ENCODE data around the gene RTN3.

Gene RTN3

GRCh38 chr11:63736864-63737263 lies 55.6 kb downstream of the RTN3 start:
- DNase-seq (ENCODE audit: low read depth in 1 of 2, low spot score in 1 of 2): no peak

GRCh38 chr11:63737718-63738117 lies 56.4 kb downstream of the RTN3 start:
- DNase-seq (ENCODE audit: low read depth in 1 of 2, low spot score in 1 of 2): no peak

- DNase-seq (ENCODE audit: low read depth in 1 of 2, low spot score in 1 of 2): peak; percentile 23 to 43
These were observed 57.5 kb downstream of the RTN3 start for GRCh38 chr11:63738720-63739360.

DNA sequence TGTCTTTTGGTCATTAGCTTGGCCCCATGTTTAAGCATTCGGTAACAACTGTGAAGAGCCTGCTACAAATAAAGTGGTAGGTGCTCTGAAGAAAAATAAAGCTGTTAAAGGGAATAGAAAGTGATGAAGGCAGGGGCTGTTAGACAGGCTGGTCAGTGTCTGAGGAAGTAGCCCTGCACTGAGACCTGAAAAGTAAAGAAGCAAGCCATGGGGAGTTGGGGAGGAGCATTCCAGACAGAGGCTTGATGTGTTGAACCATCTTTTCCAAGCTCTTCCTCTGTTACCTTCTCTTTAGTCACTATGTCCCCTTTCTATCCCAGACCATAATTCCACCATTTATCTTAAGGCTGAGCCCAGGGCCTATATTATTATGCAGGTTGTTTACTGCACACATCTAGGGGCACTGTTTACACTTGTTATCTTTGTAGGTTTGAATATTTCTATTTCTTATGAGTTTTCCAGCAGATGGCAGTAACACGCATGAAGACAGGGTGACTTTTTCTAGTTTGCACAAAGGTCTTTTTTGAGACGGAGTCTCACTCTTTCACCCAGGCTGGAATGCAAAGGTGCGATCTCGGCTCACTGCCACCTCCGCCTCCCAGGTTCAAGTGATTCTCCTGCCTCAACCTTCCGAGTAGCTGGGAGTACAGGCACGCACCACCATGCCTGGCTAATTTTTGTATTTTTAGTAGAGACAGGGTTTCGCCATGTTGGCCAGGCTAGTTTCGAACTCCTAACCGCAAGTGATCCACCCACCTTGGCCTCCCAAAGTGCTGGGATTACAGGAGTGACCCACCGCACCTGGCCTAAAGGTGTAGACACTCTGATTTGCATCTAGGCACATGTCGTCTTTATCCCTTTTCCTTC lies 64.2 kb downstream of the RTN3 start:
- DNase-seq (ENCODE audit: low read depth in 1 of 2, low spot score in 1 of 2): no peak

DNA sequence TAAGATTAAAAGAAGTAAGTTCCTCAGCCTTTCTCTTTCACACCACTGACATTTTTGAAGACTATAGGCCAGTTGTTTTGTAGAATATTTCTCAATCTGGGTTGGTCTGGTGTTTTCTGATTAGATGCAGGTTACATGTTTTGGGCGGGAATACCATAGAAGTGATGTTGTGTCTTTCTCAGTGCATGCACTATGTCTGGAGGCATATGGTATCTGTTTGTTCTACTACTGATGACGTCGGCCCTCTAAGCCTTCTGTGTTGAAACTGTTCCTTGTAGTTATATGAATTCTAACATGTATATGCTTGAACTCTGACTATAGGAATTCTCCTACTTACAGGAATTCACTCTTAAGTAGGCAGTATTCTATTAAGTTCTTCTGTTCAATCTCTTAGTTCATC lies 65.7 kb downstream of the RTN3 start:
- DNase-seq (ENCODE audit: low read depth in 1 of 2, low spot score in 1 of 2): no peak

DNA sequence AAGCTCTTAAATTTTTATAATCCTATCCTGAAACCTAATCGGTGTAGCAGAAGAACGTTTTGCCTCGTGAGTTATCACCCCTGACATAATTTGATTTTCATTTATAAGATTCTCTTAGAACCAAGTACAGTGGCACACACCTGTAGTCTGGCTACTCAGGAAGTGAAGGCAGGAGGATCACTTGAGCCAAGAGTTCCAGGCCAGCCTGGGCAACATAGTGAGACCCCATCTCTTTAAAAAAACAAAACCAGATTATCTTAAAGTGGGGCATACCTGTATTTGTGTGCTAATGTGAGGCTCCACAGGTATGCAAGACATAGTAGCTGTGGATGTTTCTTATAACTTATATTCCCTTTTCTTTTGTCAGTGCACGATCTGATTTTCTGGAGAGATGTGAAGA lies 68.3 kb downstream of the RTN3 start:
- DNase-seq (ENCODE audit: low read depth in 1 of 2, low spot score in 1 of 2): no peak

- no peak for DNase-seq (ENCODE audit: low read depth in 1 of 2, low spot score in 1 of 2)
These were observed 75.8 kb downstream of the RTN3 start for GRCh38 chr11:63756919-63757761.

- no peak for DNase-seq (ENCODE audit: low read depth in 1 of 2, low spot score in 1 of 2)
These were observed 79.3 kb downstream of the RTN3 start for GRCh38 chr11:63760487-63761079.

DNA sequence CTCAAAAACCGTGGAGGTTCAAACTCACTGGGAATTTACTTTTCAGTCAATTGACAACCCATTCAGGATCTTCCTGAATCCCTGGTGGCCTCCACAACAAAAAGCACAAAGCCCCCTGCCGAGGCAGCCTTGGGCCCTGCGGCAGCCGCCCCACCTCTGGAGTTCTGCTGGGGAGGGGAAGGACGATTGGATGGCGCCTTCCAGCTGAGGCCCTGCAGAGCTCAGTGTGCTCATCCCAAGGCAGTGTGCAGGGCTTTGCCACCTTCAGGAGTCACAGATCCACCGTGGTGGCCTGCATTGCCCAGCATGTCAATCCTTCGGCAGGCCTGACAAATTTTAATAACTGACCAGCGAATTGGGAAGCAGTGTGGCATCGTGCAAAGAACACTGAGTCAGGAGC lies 79.9 kb downstream of the RTN3 start:
- DNase-seq (ENCODE audit: low read depth in 1 of 2, low spot score in 1 of 2): no peak

- no peak for DNase-seq (ENCODE audit: low read depth in 1 of 2, low spot score in 1 of 2)
These were observed 80.8 kb downstream of the RTN3 start for GRCh38 chr11:63761931-63762653.

- DNase-seq (ENCODE audit: low read depth in 1 of 2, low spot score in 1 of 2): no peak
These were observed 81.6 kb downstream of the RTN3 start for GRCh38 chr11:63762654-63763495.

DNA sequence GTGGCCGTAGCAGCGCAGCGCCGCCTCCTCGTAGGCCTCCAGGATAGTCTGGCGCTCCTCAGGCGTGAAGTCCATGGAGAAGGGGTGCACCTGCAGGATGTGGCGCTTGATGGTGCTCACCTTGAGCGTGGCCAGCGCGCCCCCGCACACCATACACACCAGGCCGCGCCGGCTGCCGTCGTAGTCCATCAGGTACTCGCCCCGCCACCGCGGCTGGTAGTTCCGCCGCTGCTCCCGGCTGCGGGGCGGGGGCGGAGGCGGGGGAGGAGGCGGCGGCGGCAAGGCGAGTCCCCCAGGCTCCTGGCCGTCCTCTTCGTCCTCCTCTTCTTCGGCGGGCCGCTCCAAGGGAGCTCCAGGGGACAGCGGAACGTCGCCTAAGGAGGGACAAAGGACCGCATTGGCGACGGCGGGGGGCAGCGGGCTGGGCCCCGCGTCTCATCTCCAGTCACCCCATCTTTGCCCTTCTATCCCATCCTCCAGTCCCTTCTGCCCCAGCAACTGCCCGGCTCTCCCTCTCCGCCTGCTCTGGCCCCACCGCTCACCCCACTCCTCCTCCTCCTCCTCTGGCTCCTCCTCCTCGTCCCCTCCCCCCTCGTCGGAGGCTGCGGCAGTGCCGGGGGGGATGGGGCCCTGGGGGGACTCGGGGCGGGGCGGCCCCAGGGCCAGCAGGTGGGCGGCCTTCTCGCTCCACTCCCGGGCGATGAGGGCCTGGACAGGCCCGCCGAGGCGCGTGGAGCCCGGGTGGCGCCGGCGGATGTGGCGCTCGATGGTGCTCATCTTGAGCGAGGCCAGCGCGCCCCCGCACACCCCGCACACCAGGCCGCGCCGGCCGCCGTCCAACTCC lies 82.4 kb downstream of the RTN3 start:
- DNase-seq (ENCODE audit: low read depth in 1 of 2, low spot score in 1 of 2): no peak

GRCh38 chr11:63764340-63764678 lies 83.0 kb downstream of the RTN3 start:
- DNase-seq (ENCODE audit: low read depth in 1 of 2, low spot score in 1 of 2): no peak

DNA sequence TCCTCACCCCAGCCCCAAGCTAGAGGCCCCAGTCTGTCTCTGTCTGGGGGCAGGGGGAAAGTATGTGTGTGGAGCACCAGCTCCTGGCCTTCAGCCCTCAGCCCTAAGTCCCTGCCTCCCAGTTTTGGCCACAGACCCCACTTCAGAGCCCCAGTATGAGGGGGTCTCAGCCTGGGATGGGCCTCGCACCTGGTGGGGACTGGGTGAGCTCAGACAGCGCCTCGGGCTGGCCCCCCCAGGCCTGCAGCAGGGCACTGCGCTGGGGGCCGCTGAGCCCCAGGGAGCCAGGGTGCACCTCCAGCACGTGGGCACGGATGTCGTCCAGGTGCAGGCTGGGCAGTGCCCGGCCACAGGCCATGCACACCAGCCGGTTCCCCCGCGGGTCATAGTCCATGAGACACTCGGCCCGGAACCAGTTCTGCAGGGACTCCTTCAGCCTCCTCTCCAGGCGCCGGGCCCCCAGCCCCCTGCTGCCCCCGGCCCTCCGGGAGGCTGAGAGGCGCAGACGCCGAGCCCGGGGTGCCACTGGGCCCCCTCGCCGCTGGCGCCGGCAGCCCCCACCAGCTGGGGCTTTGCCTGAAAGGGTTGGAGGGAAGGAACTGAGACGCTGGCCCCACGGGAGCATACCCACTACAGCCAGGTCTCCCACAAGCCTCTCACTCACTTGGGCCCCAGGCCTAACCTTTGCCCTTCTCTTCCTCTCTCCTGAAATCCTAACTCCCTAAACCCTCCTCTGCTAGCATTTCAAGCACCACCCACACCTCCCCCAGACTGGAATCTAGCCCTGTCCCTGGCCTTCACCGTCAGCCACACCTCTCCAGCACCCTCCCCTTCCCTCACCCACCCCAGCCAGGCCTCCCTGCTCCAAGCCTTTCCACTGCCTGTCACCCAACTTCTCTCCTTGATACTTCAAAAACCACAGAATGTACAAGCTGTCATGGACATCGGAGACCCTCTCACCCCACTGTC lies 83.7 kb downstream of the RTN3 start:
- no peak for DNase-seq (ENCODE audit: low read depth in 1 of 2, low spot score in 1 of 2)

- DNase-seq (ENCODE audit: low read depth in 1 of 2, low spot score in 1 of 2): no peak
These were observed 84.5 kb downstream of the RTN3 start for GRCh38 chr11:63765688-63766241.

DNA sequence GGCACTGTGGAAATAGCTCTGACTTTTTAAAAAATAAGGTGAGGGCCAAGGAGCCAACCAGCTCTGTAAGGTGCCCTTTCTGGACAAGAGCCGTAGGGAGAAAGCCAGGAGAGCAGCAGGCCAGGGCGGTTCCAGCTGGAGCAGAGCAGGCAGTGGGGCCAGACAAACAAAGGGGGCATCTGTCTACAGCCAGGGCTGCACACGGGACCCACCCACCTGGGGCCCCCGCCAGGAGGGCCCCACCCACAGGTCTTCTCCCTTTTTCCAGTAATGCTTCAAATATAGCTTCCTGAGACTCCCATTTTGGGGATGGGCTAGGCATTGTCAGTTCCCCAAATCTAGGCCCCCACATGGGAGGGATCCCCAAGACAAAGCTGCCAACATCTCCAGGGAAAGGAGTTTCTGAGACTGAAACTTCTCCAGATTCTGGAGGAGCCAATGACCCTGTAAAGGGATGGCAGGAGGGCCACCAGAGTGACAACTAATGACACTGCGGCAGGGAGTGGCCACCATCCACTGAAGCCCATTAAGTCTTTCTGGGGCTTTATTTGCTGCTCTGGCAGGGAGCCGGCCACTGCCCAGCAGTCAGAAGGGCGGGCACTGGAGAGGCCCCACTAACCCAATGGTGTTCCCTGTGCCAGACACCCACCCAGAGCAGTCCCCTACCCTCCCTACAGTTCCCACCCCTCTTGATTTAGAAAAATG lies 85.4 kb downstream of the RTN3 start:
- no peak for DNase-seq (ENCODE audit: low read depth in 1 of 2, low spot score in 1 of 2)

GRCh38 chr11:63767267-63767564 lies 85.9 kb downstream of the RTN3 start:
- DNase-seq (ENCODE audit: low read depth in 1 of 2, low spot score in 1 of 2): no peak

All from stimulated activated CD4-positive, alpha-beta T cell treated with anti-CD3 and anti-CD28 coated beads, Interleukin-15, amount 100 ng/mL, for 1 hour (primary cell).